C4-2B (cell line): ENCODE measurements around the gene CD1B.

Source experiments
- CTCF ChIP-seq: fragments of 450-650 bp; conservative IDR thresholded peaks from 2 replicates; pipeline ENCODE4 v1.5.1; 2017; ENCODE audit warnings: mild to moderate bottlenecking
- ZFX ChIP-seq: fragments of 450-650 bp; IDR thresholded peaks from 2 replicates; pipeline ENCODE4 v1.6.1; 2017

- no peak for TF ChIP-seq CTCF
- TF ChIP-seq ZFX: no peak
These were observed 31.6 kb upstream of the CD1B start for GRCh38 chr1:158362941-158363340.
